ENCODE measurements around the gene NCAPH2.

The NCAPH2 gene

GRCh38 chr22:50490531-50491308 is 17.3 kb upstream of the NCAPH2 start:
- no peak for DNase-seq (ENCODE audit: low spot score)

- DNase-seq (ENCODE audit: low spot score) = no peak
Measured at GRCh38 chr22:50497093-50497492, 10.9 kb upstream of the NCAPH2 start.

GRCh38 chr22:50498322-50498890 is 9.6 kb upstream of the NCAPH2 start:
- DNase-seq (ENCODE audit: low spot score) = peak; percentile 62

- no peak for DNase-seq (ENCODE audit: low spot score)
Measured at GRCh38 chr22:50500452-50500851, 7.6 kb upstream of the NCAPH2 start.

DNA sequence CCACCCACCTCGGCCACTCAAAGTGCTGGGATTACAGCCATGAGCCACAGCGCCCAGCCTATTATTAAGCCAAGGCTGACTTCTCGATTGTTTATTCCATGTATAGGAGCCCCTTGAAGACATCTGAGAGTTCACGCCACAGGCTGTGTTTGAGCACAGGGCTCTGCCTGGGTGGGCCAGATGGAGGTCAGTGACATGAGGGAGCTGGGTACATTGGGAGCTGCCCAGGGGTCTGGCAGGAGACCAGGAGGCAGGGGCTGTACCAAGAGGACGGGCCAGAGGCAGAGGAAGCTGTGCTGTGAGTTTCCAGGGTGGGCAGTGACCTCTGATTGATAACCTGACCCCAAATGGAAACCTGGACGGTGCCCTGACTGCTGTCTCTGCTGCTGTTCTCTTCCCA is 5.9 kb upstream of the NCAPH2 start:
- no peak for DNase-seq (ENCODE audit: low spot score)

DNA sequence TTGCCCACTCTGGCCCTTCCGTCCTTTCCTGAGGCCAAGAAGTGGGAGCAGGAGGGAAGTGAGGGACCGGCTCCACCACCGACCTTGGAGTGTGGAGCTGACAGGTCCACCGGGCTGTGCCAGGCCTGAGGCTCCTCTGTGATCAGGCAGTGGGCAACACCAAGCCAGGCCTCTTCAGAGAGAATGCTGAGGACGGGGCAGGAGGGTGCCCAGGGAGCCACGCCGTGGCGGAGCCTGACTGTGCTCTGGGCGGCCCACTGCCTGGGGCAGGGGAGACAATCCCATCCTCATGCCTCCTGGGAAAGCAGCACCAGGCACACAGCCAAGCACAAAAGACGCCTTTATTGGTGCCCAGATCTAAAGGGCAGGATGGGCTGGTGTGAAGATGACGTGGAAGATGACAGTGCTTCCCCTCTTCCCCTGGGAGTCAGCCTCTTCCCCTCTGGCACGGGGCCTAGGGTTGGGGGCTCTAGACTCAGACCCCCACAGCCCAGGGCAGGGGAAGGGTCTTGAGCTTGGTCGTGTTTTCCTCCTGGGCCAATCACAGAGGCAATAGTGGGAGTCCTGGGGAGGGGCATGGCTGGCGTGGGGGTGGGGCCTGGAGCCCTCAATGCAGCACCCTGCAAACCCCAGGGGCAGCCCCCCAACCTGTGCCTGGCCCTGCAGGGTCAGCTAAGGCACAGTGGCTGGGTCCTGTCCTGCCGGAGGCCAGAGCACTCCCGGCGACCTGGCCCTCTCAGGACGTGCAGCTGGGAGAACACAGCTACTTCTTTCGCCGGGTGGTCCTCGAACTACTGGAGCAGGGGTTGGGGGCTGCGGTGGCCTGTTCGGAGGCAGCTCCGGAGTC is 5.2 kb upstream of the NCAPH2 start:
- peak; percentile 86 for DNase-seq (ENCODE audit: low spot score)

DNA sequence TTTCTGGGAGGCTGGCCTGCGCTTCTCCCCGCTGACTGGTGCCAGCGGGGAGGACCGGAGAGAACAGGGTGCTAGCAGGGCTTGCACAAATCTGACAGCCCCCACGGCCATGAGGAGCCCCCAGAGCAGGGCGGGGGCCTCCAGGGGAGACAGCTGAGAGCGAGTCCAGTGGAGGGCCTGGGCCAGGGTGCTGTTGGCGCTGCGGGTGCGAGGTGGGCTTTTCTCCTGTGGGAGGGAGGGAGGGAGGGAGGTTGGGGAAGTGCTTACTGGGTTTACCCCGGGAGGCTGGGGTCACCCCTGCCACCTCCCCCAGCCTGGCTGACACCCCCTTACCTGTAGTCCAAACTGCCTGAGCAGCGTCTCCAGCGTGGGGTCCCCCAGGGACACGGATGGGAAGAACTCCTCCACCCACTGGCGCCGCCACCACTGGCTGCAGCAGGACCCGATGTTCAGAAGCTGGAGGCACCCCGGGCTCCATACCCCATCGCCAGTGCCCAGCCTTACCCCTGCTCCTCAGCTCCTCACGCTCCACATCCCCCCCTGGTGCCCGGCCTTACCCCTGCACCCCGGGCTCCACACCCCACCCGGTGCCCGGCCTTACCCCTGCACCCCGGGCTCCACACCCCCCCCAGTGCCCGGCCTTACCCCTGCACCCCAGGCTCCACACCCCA is 4.4 kb upstream of the NCAPH2 start:
- no peak for DNase-seq (ENCODE audit: low spot score)

- DNase-seq (ENCODE audit: low spot score) = no peak
Measured at GRCh38 chr22:50504369-50505211, 3.4 kb upstream of the NCAPH2 start.

GRCh38 chr22:50505276-50505775 is 2.7 kb upstream of the NCAPH2 start:
- DNase-seq (ENCODE audit: low spot score) = no peak

DNA sequence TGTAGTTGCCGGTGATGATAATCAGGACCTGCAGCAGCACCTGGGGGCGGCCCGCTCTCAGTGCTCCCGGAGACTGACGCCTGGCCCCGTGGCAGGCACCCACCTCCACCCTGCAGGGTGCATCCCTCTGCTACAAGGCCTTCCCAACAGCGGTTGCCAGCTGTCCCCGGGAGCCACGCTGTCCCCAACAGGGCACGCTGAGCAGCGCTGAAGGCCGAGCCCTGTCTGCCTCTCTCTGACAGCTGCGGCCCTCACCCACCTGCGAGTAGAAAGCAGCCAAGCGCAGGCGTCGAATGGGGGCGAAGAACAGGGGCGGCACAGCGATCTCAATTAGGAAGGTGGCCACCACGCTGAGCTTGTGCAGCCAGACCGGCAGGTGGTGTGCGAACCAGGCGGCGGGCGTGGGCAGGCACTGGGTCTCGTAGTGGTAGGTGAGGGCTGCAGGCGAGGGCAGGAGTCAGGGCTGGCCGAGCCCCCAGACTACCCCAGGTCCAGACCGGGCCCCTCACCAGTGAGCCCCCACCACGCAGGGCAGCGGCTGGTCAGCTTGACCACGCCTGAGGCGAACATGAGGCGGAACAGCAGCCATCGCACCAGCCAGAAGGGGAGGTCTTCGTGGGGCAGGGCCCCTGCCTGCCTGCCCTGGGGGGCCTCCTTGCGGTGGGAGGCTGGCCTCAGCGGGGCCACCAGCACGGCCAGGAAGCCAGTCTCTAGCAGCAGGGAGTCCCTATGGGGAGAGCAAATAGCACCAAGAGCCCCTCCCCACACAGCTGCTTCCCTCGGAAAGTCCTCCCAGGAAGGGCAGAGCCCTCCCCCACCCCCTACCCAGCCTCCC is 2.0 kb upstream of the NCAPH2 start:
- no peak for DNase-seq (ENCODE audit: low spot score)

DNA sequence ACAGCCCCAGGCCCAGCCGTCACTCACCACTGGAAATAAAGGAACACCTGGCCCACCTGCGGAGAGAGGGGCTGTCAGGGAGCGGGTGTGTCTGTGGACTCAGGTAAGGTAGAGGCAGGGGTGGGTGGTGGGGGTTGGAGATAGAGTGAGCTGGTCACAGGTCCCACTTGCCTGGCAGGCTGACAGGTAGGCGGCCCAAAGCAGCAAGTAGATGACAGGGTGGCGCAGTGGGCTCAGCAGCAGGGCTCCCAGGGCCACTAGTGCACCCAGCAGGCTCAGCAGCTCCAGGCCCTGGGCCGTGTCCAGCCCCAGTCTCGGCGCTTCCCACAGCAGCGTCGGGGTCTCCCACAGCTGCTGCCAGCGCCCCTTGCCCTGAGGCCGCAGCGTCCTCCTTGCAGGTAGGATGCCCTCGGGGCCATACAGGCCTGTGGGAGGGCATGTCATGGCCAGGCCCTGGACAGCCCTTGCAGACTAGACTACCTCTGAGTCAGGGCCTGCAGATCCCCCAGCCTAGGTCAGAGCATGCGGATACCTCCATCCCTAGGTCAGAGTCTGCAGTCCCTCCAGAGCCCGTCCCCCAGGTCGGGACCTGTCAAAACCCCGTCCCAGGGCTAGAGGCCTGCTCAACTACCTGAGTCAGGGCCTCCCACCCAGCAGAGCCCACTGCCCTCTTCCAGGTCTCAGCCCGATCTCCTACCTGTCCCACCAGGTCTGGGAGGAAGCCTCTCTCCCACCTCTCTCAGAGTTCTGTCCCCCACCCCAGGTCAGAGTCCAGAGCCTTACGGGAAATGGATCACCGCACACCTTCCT is 1.2 kb upstream of the NCAPH2 start:
- DNase-seq (ENCODE audit: low spot score) = no peak

DNA sequence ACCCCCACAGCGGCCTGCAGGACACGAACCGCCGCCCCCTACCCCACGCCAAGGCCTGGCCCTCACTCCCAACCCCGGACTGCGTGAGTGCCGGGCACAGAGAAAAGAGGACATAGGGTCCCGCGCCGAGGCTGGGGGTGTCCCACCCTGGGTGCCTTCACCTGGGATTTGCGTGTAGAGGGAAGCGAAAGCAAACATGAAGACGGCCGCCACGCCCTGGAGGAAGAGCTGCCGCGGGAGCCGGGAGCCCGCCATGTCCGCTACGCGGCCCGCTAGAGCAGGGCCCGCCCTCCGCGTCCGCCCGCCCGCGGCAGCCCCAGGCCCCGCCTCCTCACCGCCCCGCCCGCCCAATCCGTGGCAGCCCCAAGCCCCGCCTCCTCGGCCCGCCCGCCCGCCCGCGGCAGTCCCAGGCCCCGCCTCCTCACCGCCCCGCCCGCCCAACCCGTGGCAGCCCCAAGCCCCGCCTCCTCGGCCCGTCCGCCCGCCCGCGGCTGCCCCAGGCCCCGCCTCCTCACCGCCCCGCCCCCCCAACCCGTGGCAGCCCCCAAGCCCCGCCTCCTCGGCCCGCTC is 518 bp upstream of the NCAPH2 start, which contains the start of gene LMF2:
Gene LMF2 (minus strand): TSS at position 282 of the 570 bp plus-strand sequence. CDS start 27 bp downstream, at position 255.
- DNase-seq (ENCODE audit: low spot score) = peak; percentile 94

DNA sequence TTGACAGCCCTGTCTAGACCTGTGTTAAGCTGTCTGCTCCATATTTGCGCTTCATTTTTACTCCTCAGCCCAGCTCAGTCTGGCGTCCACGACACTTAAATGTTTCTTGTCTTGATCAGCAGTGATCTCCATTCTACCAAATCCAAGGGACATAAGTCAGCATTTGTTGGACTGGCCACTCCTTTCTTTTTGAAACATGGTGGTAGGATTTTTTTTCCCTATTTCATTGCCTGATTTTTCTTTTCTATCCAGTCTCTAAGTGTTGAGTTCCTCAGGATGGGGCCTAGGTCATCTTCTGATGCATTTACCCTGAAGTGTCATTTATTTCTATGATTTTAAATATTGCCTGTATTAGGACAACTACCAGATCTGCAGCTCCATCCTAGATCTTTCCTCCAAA is 873 bp downstream of the NCAPH2 start:
- DNase-seq (ENCODE audit: low spot score) = no peak

DNA sequence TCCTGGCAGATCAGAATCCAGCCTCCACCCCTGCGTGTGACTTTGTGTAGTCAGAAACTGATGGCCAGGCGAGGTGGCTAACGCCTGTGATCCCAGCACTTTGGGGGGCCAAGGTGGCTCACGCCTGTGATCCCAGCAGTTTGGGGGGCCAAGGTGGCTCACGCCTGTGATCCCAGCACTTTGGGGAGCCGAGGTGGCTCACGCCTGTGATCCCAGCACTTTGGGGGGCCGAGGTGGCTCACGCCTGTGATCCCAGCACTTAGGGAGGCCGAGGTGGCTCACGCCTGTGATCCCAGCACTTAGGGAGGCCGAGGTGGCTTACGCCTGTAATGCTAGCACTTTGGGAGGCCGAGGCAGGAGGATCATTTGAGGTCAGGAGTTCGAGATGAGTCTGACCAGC is 5.2 kb downstream of the NCAPH2 start:
- DNase-seq (ENCODE audit: low spot score) = no peak

DNA sequence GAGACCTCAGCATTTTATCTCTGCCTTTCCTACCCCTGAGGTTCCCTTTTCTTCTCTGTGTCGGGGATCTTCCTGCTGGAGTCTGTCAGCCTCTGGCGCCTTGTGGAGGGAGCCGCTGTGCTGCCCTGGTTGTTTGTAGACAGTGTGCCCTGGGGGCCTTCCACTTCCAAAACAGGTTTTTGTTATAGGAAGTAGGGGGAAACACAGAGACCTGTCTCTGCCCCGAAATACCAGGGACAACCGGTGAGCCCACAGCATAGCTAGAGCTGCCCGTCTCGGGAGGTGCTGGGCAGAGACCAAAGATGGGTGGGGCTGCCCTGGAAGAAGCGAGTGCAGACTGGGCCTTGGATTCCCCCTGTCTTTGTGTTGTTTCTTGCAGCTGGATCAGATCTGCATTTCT is 8.0 kb downstream of the NCAPH2 start:
- no peak for DNase-seq (ENCODE audit: low spot score)

GRCh38 chr22:50516891-50517290 is 8.9 kb downstream of the NCAPH2 start:
- no peak for DNase-seq (ENCODE audit: low spot score)

GRCh38 chr22:50517495-50518260 is 9.7 kb downstream of the NCAPH2 start:
- no peak for DNase-seq (ENCODE audit: low spot score)

- no peak for DNase-seq (ENCODE audit: low spot score)
Measured at GRCh38 chr22:50518606-50519005, 10.6 kb downstream of the NCAPH2 start.
